HG03558 (cell line): ENCODE results near the gene FOXK1.

Experiments
- ATAC-seq: cut with Tn5 transposase; IDR thresholded peaks from one replicate; pipeline ENCODE4 v1.9.1; 2021; ENCODE audit warnings: moderate number of reproducible peaks; ENCODE audit not compliant: unreplicated experiment; ENCODE audit errors: extremely low read depth

The FOXK1 gene

GRCh38 chr7:4760952-4761351, 78.9 kb downstream of the FOXK1 start:
- no peak for ATAC-seq

- no peak for ATAC-seq
These were observed 80.3 kb downstream of the FOXK1 start for GRCh38 chr7:4762121-4763055.

- no peak for ATAC-seq
These were observed 81.1 kb downstream of the FOXK1 start for GRCh38 chr7:4763091-4763793.

GRCh38 chr7:4763794-4764185, 81.7 kb downstream of the FOXK1 start:
- no peak for ATAC-seq

GRCh38 chr7:4764402-4765007, 82.4 kb downstream of the FOXK1 start:
- no peak for ATAC-seq

GRCh38 chr7:4765776-4766490, 83.8 kb downstream of the FOXK1 start:
- no peak for ATAC-seq

GRCh38 chr7:4766666-4767519, 84.8 kb downstream of the FOXK1 start:
- ATAC-seq: no peak

GRCh38 chr7:4768597-4769569, 86.8 kb downstream of the FOXK1 start:
- ATAC-seq: no peak

GRCh38 chr7:4769761-4770160, 87.7 kb downstream of the FOXK1 start:
- no peak for ATAC-seq

GRCh38 chr7:4770886-4771285, 88.8 kb downstream of the FOXK1 start:
- ATAC-seq: no peak

GRCh38 chr7:4771737-4772136, 89.6 kb downstream of the FOXK1 start:
- no peak for ATAC-seq

GRCh38 chr7:4772306-4772705, 90.2 kb downstream of the FOXK1 start:
- ATAC-seq: no peak

GRCh38 chr7:4774007-4774406, 91.9 kb downstream of the FOXK1 start:
- ATAC-seq: no peak

GRCh38 chr7:4774658-4775249, 92.7 kb downstream of the FOXK1 start:
- no peak for ATAC-seq

- peak; percentile 82 for ATAC-seq
These were observed 93.3 kb downstream of the FOXK1 start, which contains the start of gene AP5Z1 for GRCh38 chr7:4775250-4775847. AP5Z1 (plus strand) TSS chr7:4775623; CDS start chr7:4775716, 93 bp downstream.

GRCh38 chr7:4775848-4776623, 93.9 kb downstream of the FOXK1 start:
- no peak for ATAC-seq

GRCh38 chr7:4779118-4779517, 97.0 kb downstream of the FOXK1 start:
- no peak for ATAC-seq
